ENCODE data around the gene FASTKD3.

DNA sequence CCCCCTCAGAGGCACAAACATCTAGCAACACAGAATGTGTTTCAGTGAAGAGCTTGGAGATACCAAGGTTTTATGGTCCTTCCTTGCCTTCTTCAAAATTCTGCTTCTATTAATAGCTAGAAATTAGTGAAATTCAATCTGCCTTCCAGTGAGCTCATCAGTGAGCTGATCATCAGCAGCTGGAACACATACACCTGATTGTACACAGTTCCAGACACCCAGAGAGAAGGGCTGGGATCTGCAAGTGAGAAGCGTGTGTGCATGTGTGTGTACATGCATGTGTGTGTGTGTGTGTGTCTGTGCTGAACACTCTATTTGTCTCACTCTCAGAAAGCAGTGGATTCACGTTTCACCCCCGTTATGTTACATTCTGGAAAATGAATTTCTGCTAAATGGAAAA lies 46.4 kb downstream of the FASTKD3 start:
- TF ChIP-seq EZH2 (IDR thresholded peaks at IDR 0.05; ENCODE audit: insufficient read depth, poor library complexity, severe bottlenecking) = no peak
- no peak for TF ChIP-seq EZH2phosphoT487 (IDR thresholded peaks at IDR 0.05; ENCODE audit: insufficient read depth, low read depth)

All from GM23248 (cell line).